Osteoblast (primary cell): ENCODE results near the gene IRX3. TPM values are rescaled to one million over a fixed set of nuclear protein-coding genes. Genes with fewer than 3 reads are reported as not detected.

Experiments used
- DNase-seq: peaks from one replicate; pipeline ENCODE4 v3.0.0; 2011; ENCODE audit warnings: low spot score, mixed read lengths; ENCODE audit not compliant: insufficient read length; ENCODE audit errors: missing footprints
- H2AFZ ChIP-seq: 2 replicates; pipeline ENCODE4 v1.6.0; 2011; ENCODE audit warnings: mild to moderate bottlenecking, low read length
- H3K27ac ChIP-seq: 2 replicates; pipeline ENCODE4 v1.5.1; 2011; ENCODE audit warnings: mild to moderate bottlenecking, low read depth, low read length, moderate library complexity
- H3K27me3 ChIP-seq: 2 replicates; pipeline ENCODE4 v1.6.0; 2012; ENCODE audit warnings: mild to moderate bottlenecking, control low read depth, inconsistent platforms, low read length, moderate library complexity; ENCODE audit not compliant: insufficient read depth
- H3K36me3 ChIP-seq: 2 replicates; pipeline ENCODE4 v1.5.1; 2011; ENCODE audit warnings: mild to moderate bottlenecking, low read length, control low read depth, moderate library complexity; ENCODE audit not compliant: insufficient read depth
- H3K4me1 ChIP-seq: 2 replicates; pipeline ENCODE4 v1.5.1; 2011; ENCODE audit warnings: mild to moderate bottlenecking, low read length, control low read depth, moderate library complexity; ENCODE audit not compliant: insufficient read depth
- H3K4me2 ChIP-seq: 2 replicates; pipeline ENCODE4 v1.6.0; 2011; ENCODE audit warnings: mild to moderate bottlenecking, low read length; ENCODE audit not compliant: insufficient read depth
- H3K4me3 ChIP-seq: fragments of 200-600 bp; sonication (generic); 3 replicates; pipeline ENCODE4 v1.5.1; 2012; ENCODE audit warnings: mild to moderate bottlenecking, low read length, inconsistent platforms; ENCODE audit not compliant: insufficient read depth
- H3K79me2 ChIP-seq: 2 replicates; pipeline ENCODE4 v1.6.0; 2012; ENCODE audit warnings: mild to moderate bottlenecking, low read length, control low read depth, inconsistent platforms; ENCODE audit not compliant: insufficient read depth
- H3K9me3 ChIP-seq: 2 replicates; pipeline ENCODE4 v1.5.1; 2011; ENCODE audit warnings: low read depth, low read length, control low read depth
- H4K20me1 ChIP-seq: 2 replicates; pipeline ENCODE4 v1.6.0; 2012; ENCODE audit warnings: mild to moderate bottlenecking, low read length, control low read depth; ENCODE audit not compliant: insufficient read depth
- total RNA-seq: library from RNA; depleted of rRNA; stranded (reverse); fragments of >200 nt; gene quantifications from 2 replicates; pipeline ENCODE4 v1.2.3, GENCODE V29; 2012
- TF ChIP-seq, protein P1 (sequence below): IDR thresholded peaks from 2 replicates; pipeline ENCODE4 v1.5.1; 2011; ENCODE audit warnings: mild to moderate bottlenecking, low read depth, low read length, moderate library complexity; ENCODE audit errors: extremely low read depth

IRX3 gene
- total RNA-seq, 1 donor, result 71.7 TPM

DNA sequence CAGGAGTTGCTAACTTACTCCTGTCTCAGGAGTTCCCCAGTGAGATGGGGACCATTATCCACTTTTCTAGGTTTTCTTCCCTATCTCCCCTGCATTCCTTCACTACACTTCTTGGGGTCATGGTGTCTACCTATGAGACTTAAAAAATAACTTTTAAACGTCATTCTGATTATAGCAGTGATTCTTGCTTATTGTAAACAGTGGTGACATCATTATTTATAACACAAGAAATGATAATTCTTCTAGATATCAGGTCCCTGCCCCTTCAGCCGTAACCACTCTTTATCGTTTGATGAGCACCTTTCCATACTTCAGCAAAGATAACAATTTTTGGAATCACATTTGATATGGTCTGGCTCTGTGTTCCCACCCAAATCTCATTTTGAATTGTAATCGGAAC, 27.2 kb upstream of the IRX3 start:
- TF ChIP-seq, protein P1, sequence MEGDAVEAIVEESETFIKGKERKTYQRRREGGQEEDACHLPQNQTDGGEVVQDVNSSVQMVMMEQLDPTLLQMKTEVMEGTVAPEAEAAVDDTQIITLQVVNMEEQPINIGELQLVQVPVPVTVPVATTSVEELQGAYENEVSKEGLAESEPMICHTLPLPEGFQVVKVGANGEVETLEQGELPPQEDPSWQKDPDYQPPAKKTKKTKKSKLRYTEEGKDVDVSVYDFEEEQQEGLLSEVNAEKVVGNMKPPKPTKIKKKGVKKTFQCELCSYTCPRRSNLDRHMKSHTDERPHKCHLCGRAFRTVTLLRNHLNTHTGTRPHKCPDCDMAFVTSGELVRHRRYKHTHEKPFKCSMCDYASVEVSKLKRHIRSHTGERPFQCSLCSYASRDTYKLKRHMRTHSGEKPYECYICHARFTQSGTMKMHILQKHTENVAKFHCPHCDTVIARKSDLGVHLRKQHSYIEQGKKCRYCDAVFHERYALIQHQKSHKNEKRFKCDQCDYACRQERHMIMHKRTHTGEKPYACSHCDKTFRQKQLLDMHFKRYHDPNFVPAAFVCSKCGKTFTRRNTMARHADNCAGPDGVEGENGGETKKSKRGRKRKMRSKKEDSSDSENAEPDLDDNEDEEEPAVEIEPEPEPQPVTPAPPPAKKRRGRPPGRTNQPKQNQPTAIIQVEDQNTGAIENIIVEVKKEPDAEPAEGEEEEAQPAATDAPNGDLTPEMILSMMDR, result no peak
- no peak for DNase-seq

DNA sequence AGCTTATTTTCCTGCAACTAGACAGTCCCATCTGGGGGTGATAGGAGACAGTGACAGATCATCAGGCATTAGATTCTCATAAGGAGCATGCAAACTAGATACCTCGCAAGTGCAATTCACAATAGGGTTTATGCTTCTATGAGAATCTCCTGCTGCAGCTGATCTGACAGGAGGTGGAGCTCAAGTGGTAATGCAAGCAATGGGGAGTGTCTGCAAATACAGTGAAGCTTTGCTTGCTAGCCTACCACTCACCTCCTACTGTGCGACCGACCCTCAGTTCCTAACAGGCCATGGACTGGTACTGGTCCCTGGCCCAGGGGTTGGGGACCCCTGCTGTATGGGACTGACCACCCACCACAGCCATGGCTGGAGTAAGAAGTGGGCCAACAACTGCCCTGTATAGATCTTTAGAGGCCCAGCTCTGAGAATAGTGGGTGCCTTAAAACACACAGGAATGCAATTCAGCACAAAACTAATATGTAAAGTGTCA, 26.0 kb upstream of the IRX3 start:
- no peaks in the 10 kb centered on the region for H3K79me2 ChIP-seq
- H3K27me3 ChIP-seq, result no peaks in the 10 kb centered on the region
- no peak for DNase-seq
- no peak overlapping the region for H3K4me3 ChIP-seq
- H3K27ac ChIP-seq, result no peak overlapping the region
- H3K4me2 ChIP-seq, result no peak overlapping the region
- no peaks in the 10 kb centered on the region for H3K36me3 ChIP-seq
- no peaks in the 10 kb centered on the region for H3K9me3 ChIP-seq
- TF ChIP-seq, protein P1, result no peak
- no peak overlapping the region for H2AFZ ChIP-seq
- H3K4me1 ChIP-seq, result no peaks in the 10 kb centered on the region
- H4K20me1 ChIP-seq, result no peaks in the 10 kb centered on the region

More for the DNA sequence above, 27.2 kb upstream of the IRX3 start:
- H3K36me3 ChIP-seq, result no peaks in the 10 kb centered on the region
- no peaks in the 10 kb centered on the region for H3K9me3 ChIP-seq
- H3K4me2 ChIP-seq, result no peak overlapping the region
- no peaks in the 10 kb centered on the region for H3K4me1 ChIP-seq
- no peak overlapping the region for H3K27ac ChIP-seq
- H3K79me2 ChIP-seq, result no peaks in the 10 kb centered on the region
- no peak overlapping the region for H2AFZ ChIP-seq
- H4K20me1 ChIP-seq, result no peaks in the 10 kb centered on the region
- H3K4me3 ChIP-seq, result no peak overlapping the region
- no peaks in the 10 kb centered on the region for H3K27me3 ChIP-seq

DNA sequence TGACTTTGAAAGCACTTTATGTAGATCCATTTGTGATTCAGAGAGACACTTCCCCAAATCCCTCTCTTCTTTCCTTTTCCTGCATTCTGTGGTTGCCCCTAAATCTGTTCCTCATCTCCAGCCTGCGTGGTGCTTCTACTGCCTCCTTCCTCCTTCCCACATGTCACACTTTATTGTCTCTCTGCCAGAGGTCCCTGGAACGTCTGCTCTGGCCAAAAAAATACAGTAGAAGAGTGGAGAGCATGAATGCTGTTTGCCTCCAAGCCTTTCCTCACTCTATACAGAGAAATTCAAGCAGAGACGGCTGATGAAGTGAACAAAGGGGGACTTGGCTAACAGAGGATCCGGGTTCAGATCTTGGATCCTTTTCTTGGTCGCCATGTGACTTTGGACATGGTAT, 22.8 kb upstream of the IRX3 start:
- TF ChIP-seq, protein P1, result no peak
- no peaks in the 10 kb centered on the region for H3K4me1 ChIP-seq
- no peak overlapping the region for H2AFZ ChIP-seq
- no peaks in the 10 kb centered on the region for H3K9me3 ChIP-seq
- no peaks in the 10 kb centered on the region for H3K36me3 ChIP-seq
- DNase-seq, result no peak
- H3K4me3 ChIP-seq, result no peak overlapping the region
- H3K79me2 ChIP-seq, result no peaks in the 10 kb centered on the region
- H3K27ac ChIP-seq, result no peak overlapping the region
- no peaks in the 10 kb centered on the region for H3K27me3 ChIP-seq
- no peak overlapping the region for H3K4me2 ChIP-seq
- no peaks in the 10 kb centered on the region for H4K20me1 ChIP-seq

DNA sequence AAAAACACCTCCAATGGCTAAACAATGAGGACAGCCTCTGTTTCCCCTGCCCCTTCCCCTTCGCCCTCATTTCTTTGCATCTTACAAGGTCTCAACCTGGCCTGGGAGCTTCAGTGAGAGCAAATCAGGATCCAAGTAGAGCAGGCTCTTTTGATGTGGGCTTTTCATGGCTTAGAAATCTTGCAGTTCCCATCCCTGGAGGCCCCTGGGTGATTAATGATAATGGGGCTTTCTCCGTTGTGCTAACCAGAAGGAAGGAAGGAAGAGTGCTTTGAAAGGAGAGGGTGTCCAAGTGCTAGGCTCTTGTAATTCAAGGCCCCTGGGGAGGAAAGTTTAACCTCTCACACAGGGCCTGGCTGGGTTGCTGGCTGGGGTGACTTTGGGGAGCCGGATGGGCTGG, 18.5 kb upstream of the IRX3 start:
- Histone ChIP-seq H3K4me1 (no peaks in the 10 kb centered on the region), H3K27ac (no peak overlapping the region), H3K9me3 (no peaks in the 10 kb centered on the region), H3K27me3 (no peaks in the 10 kb centered on the region), H4K20me1 (no peaks in the 10 kb centered on the region), H3K36me3 (no peaks in the 10 kb centered on the region), H3K4me3 (no peak overlapping the region), H2AFZ (no peak overlapping the region), H3K4me2 (no peak overlapping the region), H3K79me2 (no peaks in the 10 kb centered on the region)
- TF ChIP-seq, protein P1, result no peak
- no peak for DNase-seq
